NK-92 (cell line): ENCODE results near the gene ELL.
"Not testable (repeated sequence)": the region's sequence is repeated elsewhere in the genome, so short reads cannot be mapped to it uniquely, and the experiment has no call there.

Experiments
- DNase-seq: peaks from one replicate; lab custom pipeline; 2025; ENCODE audit not compliant: unreplicated experiment; lab: John Stamatoyannopoulos, UW

The ELL gene

DNA sequence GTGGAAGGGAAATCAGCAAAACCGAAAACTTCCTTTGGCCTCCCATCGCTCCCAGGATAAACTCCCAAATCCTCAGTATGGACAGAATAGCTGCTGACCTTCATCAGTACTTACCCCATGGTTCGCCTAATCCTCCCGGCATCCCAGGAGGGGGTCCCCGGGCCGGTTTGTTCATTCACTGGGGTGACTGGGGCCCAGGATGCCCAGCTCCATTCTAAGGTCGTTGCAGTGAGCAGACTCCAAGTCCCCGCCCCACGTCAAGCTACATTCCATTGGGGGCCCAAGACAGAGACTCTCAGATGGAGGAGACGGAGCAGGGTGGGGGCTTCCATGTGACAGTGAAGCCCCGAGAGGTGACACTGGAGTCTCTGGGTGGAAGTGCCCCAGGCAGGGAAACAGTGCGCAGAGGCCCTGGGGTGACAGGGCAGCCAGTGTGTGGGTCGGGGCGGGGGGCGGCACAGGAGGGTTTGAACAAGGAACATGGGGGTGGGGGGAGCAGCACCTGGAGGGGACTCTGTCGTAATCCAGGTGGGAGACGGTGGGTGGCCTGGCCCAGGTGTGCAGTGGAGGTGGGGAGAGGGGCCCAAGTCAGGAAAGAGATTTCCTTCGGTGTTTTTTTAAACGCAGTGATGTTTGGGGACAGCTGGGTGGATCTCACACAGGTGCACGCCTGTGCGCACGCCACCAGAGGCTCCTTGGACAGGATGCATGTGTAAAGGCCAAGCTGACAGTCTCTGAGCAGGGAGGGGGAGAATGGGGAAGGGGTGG is 97.6 kb downstream of the ELL start:
- DNase-seq: no peak

DNA sequence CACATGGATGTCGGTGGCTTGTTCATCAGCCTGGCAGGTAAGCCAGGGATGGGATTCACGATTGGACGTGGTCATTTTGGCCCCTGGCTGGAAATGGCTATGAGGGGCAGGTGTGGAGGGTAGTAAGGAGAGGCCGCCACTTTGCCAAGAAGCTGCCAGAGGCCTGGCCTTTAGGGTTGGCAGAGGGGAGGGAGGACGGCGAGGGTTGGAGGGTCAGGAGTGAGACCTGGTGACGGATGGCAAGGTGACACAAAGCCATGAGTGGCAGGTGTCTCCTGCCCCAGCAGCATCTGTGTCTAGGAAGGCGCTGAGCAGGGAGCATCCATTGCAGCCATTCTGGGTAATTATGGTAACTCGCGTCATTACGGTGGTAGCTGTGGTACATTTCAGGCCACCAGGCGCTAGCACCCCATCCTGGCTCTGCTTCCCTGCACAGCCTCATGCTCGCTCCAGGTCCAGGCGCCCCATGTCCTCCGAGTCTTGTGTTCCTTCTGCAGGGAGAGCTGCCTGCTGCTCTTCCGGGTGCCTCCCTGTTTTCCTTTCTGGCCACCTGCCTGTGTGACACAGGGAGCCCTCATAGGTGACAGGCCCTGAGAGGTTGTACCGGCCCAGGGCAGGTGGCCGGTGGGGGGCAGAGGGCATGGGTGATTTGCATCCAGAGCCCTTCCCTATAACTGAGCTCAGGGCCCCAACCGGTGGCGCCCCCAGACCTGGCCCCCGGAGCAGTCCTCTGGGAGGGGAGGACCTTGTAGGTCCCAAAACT is 98.4 kb downstream of the ELL start:
- no peak for DNase-seq

DNA sequence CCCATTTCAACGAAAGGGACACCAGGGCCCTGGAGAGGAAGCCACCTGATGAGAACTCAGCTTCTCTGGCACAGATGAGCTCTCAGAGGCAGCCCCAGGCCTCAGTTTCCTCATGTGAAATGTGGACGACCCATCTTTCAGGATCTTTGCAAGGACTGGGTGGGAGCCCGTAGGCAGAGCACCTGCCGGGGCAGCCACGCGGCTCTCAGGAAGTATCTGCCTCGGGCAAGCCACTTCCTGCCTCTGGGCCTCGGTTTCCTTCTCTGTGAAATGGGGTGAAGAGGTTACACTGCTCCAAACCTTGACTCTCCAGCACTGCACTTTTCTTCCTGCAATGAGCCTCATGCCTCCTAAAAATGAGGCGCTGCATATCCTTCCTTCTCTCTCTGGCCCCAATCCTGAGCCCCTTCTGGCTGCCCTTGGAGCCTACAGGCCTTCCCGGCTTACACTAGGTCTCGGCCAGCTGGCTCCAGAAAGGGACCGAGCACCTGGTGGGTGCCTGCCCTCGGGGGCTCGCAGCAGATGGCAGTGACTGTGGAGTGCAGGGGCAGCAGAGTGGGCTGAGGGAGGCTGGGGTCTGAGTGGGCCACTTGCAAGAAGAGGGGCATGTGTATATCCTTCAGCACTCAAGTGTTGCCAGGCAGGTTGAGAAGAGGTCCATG is 99.2 kb downstream of the ELL start:
- DNase-seq: no peak

DNA sequence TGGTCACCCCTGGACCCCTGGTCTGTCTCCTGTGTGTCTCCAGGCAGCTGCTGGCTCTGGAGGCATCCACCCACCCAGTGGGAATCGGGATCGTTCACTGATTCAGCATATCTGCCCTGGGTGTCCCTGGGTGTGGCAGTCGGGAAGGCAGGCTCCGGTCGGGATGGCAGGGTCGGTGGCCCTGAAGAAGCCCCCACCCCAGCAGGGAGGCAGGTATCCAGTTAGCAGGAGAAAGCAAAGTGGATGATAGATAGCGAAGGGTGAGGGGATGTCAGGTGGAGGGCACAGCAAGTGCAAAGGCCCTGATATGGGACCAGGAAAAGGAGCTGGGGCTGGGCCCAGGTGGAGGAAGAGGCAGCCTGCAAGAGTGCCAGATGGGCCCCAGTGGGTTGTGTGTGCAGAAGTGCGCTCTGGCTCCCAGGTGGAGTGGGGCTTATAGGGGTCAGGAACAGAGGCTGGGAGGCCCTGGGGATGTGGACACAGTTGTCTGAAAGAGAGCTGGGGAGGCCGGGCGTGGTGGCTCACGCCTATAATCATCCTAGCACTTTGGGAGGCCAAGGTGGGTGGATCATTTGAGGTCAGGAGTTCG is 100.4 kb downstream of the ELL start:
- DNase-seq: no peak

DNA sequence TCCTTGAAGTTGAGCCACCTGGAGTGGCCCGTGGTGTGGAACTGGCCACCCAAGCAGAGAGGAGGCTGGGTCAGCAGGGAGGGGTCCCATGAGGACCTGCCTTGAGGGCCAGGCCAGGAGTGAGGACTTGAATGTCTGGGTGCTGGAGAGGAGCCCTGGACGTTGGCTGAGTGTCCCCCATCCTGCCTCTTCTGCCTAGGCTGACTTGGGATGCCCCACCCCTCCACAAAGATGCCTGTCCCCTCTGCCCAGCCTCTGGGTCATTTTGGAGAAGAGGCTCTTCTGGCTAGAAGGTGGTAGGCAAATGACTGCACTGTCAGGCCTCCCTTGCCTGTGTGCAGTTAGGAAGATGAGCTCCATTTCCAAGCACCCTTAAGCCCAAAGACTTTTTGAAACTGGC is 100.9 kb downstream of the ELL start:
- DNase-seq: no peak

DNA sequence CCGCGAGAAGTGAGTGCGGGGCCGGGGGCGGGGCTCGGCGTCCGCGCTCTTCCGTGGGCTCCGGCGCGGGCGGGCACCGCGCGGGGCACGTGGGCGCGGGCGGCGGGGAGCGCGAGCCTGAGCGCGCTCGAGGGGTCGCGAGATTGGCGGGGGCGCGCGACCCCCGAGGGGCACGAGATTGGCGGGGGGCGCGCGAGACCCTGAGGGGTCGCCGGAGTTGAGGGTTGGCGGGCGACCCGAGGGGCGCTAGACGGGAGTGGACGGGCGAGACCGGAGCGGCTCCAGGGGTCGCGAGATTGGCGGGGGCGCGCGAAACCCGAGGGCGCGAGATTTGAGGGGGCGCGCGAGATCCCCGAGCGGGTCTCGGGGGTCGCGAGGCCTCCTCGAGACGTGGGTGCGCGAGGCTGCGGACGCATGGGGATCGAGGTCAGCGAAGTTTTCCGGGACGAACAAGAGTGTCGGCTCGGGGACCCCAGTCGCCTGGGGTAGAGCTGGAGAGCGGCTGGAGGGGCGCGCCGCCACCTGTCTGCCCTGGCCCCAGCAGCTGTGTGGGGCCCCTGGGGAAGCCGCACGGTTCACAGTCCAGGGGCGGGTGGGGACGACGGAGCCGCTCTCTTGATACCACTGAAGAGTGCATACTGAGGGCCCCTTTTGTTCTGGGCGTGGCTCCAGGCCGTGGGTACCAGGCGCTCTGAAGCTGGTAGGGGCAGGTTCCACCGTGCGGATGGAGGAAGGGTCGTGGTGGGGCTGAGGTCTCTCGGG is 102.0 kb downstream of the ELL start:
- no peak for DNase-seq

DNA sequence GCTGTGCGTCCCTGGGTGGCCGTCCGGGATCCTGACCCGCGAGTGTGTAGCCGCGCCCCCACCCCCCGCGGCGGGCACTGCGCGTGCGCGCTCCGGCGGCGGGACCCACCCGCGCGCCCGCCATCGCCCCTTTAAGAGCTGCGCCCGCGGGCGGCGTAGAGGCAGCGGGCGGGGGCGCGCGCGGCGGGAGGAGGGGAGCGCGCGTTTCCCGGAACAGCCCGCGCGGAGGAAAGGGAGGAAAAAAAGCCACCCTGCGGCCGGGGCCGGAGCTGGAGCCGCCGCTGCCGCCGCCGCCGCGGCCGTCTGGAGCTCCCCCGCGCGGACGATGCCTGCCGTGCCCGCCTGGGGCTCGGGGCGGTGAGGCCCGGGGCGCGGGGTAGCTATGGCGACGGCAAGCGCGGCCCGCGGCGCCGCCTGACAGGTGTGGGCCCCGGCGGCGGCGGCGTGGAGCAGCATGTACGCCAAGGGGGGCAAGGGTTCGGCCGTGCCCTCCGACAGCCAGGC is 102.6 kb downstream of the ELL start, which contains the start of gene SSBP4:
Gene SSBP4 (plus strand): TSS at position 204 of the 504 bp plus-strand sequence. CDS start 251 bp downstream, at position 455.
- no peak for DNase-seq

DNA sequence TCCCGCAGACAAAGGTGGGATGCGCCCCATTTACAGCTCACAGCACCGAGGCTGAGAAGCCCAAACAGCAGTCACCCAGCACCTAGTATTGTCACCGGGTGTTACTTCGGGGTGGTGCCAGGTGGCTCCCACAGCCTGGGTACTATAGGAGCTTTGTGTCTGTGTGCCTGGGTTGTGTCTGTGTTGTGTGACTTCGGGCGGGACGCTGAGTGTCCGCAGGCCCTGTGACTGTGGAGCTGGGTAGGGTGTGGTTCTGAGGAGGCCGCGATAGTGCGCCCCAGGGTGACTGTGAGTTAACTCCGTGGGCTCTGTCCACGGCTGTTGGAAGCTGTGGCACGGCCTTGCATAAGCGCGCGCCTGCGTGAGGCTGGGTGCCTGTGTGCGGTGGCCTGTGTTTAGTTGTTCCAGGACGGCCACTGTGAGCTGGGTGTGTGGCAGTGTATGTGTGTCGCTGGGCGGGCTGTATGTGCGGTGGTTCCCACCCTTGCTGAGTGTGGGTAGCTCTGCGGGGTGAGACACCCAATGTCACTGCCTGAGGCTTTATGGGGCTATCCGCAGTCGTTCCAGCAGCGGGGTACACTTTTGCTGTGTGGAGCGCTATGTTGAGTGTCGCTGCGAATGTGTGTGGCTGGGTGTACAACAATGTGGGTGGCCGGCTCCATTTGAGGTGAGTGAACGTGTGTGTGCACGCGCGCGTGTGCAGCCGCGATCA is 103.2 kb downstream of the ELL start:
- DNase-seq: no peak

DNA sequence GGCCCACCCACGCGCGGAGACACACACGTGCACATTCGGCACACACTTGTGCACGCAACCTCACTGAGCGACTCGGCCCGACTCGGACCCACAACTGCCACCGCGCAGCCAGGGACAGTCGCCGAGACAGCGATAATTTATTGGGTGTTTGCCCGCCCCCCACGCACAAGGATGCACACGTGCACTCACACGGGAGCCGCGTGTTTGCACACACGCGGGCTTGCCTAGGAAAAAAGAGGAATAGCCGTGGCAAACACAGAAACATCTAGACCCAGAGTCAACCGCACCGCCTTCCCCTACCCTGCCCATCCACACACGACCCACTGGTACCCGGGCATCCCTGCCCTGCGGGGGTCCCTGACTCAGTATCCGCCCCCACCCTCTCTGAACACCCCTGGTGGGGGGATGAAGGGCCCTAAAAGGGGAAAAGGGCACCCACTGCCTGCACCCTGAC is 103.8 kb downstream of the ELL start:
- DNase-seq: no peak

DNA sequence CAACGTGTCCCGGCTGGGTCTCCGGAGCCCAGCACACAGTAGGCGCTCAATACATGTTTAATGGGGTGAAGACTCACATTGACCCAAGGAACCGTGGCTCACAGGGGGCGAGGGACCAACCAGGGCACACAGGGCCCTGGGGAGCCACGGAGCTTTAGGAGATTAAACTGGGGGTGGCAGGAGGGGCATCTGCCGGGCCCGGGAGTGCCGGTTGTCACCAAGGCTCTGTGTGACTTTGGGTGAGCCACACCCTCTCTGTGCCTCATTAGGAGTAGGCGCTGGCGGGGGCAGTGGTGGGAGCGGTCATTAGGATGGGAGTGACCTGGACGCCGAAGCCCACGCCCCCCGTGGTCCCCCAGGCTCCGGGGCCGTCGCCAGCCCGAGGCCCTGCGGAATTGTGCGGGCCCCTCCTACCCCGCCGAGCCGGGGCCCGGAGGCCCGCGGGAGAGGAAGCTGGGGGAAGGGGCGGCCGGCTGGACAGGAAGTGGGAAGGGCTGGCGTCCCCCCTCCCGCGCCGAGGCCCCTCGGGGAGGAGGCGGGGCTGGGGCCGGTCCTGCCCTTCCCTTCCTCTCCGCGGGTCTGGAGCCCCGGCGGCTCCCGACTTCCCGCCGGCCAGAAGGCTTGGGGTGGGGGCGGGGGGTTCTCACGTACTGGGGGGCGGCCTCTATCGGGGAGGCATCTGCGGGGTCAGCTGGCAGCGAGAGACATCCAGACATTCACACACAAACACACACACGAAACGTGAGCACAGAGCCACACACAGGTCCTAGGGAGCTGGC is 104.4 kb downstream of the ELL start:
- DNase-seq: no peak

DNA sequence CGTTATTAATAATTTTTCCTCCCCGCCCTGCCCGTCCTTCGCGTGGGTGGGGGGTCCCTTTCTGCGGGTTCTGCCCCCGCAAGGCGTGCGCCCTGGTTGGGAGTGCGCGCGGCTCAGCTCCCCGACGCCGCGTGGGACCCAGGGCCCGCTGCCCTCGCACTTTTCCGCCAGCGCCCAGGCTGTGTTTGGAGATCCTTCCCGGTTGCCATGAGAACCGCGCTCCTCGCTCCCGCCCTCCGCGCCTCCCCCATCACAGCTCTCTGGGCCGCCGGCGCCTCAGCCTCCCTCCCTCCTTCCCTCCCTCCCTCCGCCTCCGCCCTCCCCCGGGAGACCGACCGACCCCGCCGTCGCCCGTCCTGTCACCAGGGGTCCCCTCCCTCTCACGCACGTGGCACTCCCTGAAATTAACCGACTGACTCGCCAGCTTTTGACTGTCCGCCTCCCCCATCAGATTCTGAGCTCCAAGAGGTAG is 105.1 kb downstream of the ELL start:
- DNase-seq: no peak

DNA sequence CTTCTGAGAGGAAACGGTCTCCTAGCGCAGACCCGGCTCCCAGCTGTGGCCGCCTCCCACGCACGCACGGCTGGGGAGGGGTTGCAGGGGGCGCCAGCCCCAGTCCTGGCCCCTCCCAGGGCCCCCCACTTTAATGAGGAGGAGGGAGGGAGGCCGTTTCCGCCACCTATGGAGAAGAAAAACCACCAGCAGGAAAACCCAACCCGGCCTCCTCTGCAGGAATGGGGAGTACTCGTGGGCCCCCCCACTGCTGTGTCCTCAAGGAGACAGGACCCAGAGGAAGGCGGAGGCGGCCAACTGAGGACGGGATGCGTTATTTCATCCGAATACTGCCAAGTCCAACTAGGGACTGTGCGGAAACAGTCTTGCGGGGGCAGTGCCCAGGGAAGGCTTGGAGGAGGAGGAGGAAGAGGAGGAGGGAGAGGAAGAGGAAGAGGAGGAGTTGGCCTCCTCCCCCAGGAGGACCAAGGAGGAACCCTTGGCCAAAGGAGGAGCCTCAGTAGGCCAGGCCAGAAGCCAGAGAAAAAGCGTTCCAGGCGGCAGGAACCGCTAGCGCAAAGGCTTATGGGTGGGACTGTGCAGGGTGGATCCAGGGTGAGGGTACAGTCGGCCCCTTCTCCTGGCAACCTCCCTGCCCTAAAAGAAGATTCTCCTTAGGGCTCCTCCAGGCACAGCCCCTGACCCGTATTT is 106.5 kb downstream of the ELL start:
- no peak for DNase-seq

DNA sequence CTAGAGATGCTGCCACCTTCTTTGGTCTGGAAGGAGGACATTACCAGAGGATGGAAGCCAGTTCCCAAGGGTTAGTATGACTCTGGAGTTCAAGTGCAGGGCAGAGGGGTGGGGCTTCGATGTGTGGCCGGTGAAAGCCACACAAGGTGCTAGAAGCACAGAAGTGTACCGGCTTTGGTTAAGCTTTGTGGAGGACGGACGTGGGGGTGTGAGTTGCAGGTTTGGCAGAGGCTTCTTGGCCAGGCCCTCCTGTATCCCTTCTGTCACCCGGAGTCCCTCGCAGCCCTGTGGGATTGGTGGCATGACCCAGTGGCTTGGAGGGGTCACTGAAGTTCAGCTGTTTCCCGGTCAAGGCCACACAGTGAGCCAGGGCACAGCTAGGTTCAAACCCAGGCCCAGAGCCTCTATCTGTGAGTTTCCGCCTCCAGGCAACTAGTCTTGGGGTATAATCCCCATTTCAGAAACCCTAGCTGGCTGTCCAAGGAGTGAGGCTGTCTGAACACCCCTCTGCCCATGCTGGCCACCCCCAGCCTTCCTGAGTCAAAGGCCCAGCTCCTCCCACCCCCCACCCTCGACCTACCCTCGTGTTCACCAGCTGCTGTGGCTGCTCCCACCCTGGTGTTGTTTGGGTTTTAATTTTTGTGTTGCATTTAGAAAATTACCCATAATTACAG is 107.2 kb downstream of the ELL start:
- DNase-seq: no peak

DNA sequence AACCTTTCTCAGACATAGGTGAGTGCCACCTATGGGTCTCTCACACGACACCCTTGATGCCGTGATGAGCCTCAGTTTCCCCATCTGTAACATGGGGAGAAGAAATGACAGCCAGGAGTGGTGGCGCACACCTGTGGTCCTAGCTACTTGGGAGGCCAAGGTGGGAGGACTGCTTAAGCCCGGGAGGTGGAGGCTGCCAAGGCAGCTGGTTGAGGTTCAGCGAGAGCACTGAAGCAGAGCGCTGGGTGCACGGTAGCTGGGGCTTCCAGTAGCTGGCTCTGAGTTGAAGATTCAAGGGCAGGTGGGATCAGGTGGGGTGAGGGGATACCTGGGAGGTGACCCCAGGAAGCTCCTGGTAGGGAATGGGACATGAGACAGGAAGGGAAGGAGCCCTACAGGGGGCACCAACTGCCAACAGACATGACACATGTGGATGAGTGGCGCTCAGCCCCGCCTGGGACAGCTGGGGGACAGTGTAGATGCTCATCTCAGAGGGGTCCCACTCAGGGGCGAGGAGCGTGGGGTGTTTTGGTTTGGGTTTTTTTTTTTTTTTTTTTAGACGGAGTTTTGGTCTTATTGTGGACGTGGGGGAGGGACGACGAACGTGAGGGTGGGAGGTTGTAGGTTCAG is 109.1 kb downstream of the ELL start:
- DNase-seq: no peak

DNA sequence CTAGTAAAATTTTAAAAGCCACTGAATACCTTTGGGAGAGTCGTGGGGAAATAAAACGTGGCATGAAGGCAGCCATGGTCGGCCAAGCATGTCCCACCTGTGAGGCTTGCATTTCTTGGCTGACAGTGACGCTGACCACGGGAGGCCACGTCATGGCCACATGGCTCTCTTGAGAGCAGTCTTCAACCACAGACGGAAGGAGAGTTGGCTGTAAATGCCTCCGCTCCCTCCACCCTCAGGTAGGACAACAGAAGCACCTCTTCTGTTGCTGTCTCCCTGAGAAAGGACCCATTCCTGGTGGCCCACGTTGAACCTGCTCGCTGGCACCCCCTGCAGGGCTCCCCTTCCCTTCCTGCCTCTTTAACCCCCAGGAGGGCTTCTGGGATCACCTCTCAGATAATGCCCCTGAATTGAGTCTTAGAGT is 113.8 kb downstream of the ELL start:
- DNase-seq: no peak

DNA sequence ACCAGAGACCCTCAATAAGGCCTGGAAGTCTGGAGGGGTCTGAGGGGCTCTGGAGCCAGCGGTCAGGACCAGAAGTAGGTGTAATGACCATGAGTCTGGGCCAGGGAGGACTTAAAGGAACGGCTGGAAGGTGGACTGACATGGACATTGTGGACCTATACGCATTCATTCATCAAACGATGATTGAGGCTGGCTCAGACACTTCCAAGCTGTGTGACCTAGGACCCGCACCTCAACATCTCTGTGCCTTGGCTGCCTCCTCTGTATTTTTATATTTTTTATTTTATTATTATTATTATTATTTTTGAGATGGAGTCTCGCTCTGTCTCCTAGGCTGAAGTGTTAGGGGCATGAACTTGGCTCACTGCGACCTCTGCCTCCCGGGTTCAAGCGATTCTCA is 115.1 kb downstream of the ELL start:
- no peak for DNase-seq

DNA sequence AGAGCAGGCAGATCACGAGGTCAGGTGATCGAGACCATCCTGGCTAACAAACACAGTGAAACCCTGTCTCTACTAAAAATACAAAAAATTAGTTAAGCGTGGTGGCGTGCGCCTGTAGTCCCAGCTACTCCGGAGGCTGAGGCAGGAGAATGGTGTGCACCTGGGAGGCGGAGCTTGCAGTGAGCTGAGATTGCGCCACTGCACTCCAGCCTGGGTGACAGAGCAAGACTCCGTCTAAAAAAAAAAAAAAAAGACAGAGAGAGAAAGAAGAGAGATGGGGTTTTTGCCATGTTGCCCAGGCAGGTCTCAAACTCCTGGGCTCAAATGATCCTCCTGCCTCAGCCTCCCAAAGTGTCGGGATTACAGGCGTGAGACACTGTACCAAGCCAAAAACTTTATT is 116.1 kb downstream of the ELL start:
- not testable (repeated sequence) for DNase-seq
